HL-60 (cell line): Measurements from ENCODE around the gene NEDD4.

Experiments used
- CTCF ChIP-seq: IDR thresholded peaks from one replicate; pipeline ENCODE4 v1.5.1; 2011; ENCODE audit warnings: low read length, control low read depth, inconsistent platforms; ENCODE audit not compliant: insufficient read depth
- GABPA ChIP-seq: IDR thresholded peaks from 2 replicates; pipeline ENCODE4 v1.6.1; 2012; ENCODE audit warnings: low read depth
- POLR2AphosphoS5 ChIP-seq: IDR thresholded peaks from 2 replicates; pipeline ENCODE4 v1.6.1; 2012; ENCODE audit warnings: low read depth
- REST ChIP-seq: IDR thresholded peaks from 2 replicates; pipeline ENCODE4 v1.6.1; 2012; ENCODE audit warnings: low read depth; ENCODE audit not compliant: insufficient replicate concordance
- SPI1 ChIP-seq: IDR thresholded peaks from 2 replicates; pipeline ENCODE4 v1.6.1; 2012; ENCODE audit warnings: low read depth, mild to moderate bottlenecking, borderline replicate concordance

GRCh38 chr15:55998478-55998877 lies 5.1 kb upstream of the NEDD4 start:
- TF ChIP-seq CTCF (no peak), REST (no peak), POLR2AphosphoS5 (no peak), GABPA (no peak), SPI1 (no peak)
